Coronary artery (tissue), 2 donors: Measurements from ENCODE around the gene MICAL2.

Experiments used
- DNase-seq: peaks from one replicate; pipeline ENCODE4 v3.0.0-alpha.2; 2017; ENCODE audit warnings: low spot score
- H3K27ac ChIP-seq, 2 donors: fragments of 200-600 bp; sonication (generic); one replicate each; pipeline ENCODE4 v1.5.1; 2016 to 2019
- H3K4me3 ChIP-seq: fragments of 200-600 bp; sonication (generic); 2 replicates; pipeline ENCODE4 v1.5.1; 2016; ENCODE audit warnings: mild to moderate bottlenecking, moderate library complexity
- TF ChIP-seq, protein P1 (sequence below): fragments of 200-600 bp; sonication (generic); IDR thresholded peaks from one replicate; pipeline ENCODE4 v1.5.1; 2019; ENCODE audit warnings: antibody characterized with exemption

The MICAL2 gene

DNA sequence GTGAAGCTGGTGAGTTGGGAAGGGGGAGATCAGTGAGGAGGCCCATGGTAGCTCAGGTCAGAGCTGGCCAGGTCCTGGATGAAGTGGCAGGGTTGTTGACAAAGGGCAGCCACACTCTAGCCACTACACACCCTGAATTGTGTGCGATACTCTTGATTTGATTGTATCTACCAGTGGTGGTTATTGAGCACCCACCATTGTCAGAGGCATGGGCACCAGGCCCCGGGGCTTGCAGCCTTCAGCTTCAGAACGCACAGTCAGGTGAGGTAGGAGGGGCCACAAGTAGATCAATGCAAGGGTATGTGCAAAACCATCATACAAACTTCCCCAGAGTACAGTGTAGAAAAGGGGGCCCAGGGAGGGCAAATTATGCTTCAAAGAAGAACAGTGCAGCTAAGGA lies 38.1 kb downstream of the MICAL2 start:
- Histone ChIP-seq H3K4me3 (no peak overlapping the region), H3K27ac (peak overlapping the region; percentile 32 to 77)
- TF ChIP-seq, protein P1, sequence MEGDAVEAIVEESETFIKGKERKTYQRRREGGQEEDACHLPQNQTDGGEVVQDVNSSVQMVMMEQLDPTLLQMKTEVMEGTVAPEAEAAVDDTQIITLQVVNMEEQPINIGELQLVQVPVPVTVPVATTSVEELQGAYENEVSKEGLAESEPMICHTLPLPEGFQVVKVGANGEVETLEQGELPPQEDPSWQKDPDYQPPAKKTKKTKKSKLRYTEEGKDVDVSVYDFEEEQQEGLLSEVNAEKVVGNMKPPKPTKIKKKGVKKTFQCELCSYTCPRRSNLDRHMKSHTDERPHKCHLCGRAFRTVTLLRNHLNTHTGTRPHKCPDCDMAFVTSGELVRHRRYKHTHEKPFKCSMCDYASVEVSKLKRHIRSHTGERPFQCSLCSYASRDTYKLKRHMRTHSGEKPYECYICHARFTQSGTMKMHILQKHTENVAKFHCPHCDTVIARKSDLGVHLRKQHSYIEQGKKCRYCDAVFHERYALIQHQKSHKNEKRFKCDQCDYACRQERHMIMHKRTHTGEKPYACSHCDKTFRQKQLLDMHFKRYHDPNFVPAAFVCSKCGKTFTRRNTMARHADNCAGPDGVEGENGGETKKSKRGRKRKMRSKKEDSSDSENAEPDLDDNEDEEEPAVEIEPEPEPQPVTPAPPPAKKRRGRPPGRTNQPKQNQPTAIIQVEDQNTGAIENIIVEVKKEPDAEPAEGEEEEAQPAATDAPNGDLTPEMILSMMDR = no peak
- DNase-seq = no peak

GRCh38 chr11:12148882-12149281 lies 38.5 kb downstream of the MICAL2 start:
- Histone ChIP-seq H3K27ac (peak overlapping the region; percentile 32 to 77), H3K4me3 (no peak overlapping the region)
- no peak for DNase-seq
- TF ChIP-seq, protein P1 = no peak

GRCh38 chr11:12149672-12150225 lies 39.4 kb downstream of the MICAL2 start:
- DNase-seq = no peak
- TF ChIP-seq, protein P1 = no peak

GRCh38 chr11:12150831-12151382 lies 40.5 kb downstream of the MICAL2 start:
- Histone ChIP-seq H3K4me3 (no peak overlapping the region), H3K27ac (peak overlapping the region; percentile 60 to 77)
- DNase-seq = no peak
- TF ChIP-seq, protein P1 = no peak

More at GRCh38 chr11:12149672-12150225, 39.4 kb downstream of the MICAL2 start:
- H3K4me3 ChIP-seq = no peak overlapping the region
- peak overlapping the region; percentile 32 to 77 for H3K27ac ChIP-seq

GRCh38 chr11:12152321-12152720 lies 41.9 kb downstream of the MICAL2 start:
- TF ChIP-seq, protein P1 = no peak
- H3K4me3 ChIP-seq = no peak overlapping the region
- peak; percentile 31 for DNase-seq
- H3K27ac ChIP-seq = peak overlapping the region in 1 of 2 donors; percentile 50

- no peak for DNase-seq
- Histone ChIP-seq H3K4me3 (no peak overlapping the region), H3K27ac (peak overlapping the region; percentile 38 to 68)
- TF ChIP-seq, protein P1 = no peak
Measured at GRCh38 chr11:12154871-12155668, 44.7 kb downstream of the MICAL2 start.
